GM12878 (cell line): ENCODE data around the gene FSIP1. TPM values are rescaled to one million over a fixed set of nuclear protein-coding genes. Genes with fewer than 3 reads are reported as not detected.

Source experiments
- ATAC-seq: fragments of 200-7000 bp; cut with Tn5 transposase; 3 replicates; pipeline ENCODE4 v1.9.1; 2020; ENCODE audit warnings: mild to moderate bottlenecking, moderate library complexity
- BruUV-seq: library from RNA; stranded (reverse); fragments of 400-500 nt; replicated peaks from 2 replicates; lab custom pipeline; 2021; lab: Mats Ljungman, UMichigan
- CTCF ChIA-PET: fragments of 300-600 bp; sonication (Branson Sonifier 250); formaldehyde crosslinking; extraction: SDS; loops from one replicate; lab custom pipeline; 2021; ENCODE audit warnings: inconsistent platforms; lab: Yijun Ruan, JAX
- POLR2A ChIA-PET: fragments of 350-600 bp; formaldehyde crosslinking; extraction: SDS; loops from one replicate; lab custom pipeline; 2021; ENCODE audit warnings: inconsistent platforms; lab: Charles Lee
- RAD21 ChIA-PET: fragments of 300-600 bp; sonication (Branson Sonifier 250); formaldehyde crosslinking; loops from one replicate; lab custom pipeline; 2023; ENCODE audit warnings: antibody characterized with exemption; ENCODE audit not compliant: unreplicated experiment; lab: Charles Lee
- SMC1A ChIA-PET: fragments of 300-600 bp; sonication (Branson Sonifier 250); formaldehyde crosslinking; loops from one replicate; lab custom pipeline; 2023; ENCODE audit not compliant: unreplicated experiment, uncharacterized antibody; lab: Charles Lee
- DNase-seq: peaks from one replicate; pipeline ENCODE4 v3.0.0-alpha.2; 2011; ENCODE audit warnings: low read depth, low spot score
- FAIRE-seq: peaks from 3 replicates; lab custom pipeline; 2011; peaks lifted over from hg19 to GRCh38; lab: Jason Lieb, UNC
- H2AFZ ChIP-seq: 2 replicates; pipeline ENCODE4 v1.6.0; 2011; ENCODE audit warnings: low read depth, low read length, control low read depth; ENCODE audit not compliant: control insufficient read depth
- H3K27ac ChIP-seq: 2 replicates; pipeline ENCODE4 v1.5.1; 2011; ENCODE audit warnings: control low read depth; ENCODE audit not compliant: control insufficient read depth, insufficient read depth
- H3K27me3 ChIP-seq, 2 experiments: replicated peaks in 1 of 2; 2 replicates each; pipeline versions ENCODE4 v1.6.0 to v1.6.1; 2011; ENCODE audit warnings: low read length in 1 of 2; ENCODE audit not compliant: control insufficient read depth in 2 of 2, insufficient read depth in 2 of 2
- H3K36me3 ChIP-seq, 2 experiments: 2 replicates each; pipeline ENCODE4 v1.5.1; 2011; ENCODE audit warnings: low read length in 1 of 2; ENCODE audit not compliant: control insufficient read depth in 2 of 2, insufficient read depth in 2 of 2
- H3K4me1 ChIP-seq: 2 replicates; pipeline ENCODE4 v1.6.1; 2011; ENCODE audit warnings: mild to moderate bottlenecking, low read length, moderate library complexity, mixed read lengths; ENCODE audit not compliant: control insufficient read depth, insufficient read depth
- H3K4me2 ChIP-seq: 2 replicates; pipeline ENCODE4 v1.6.0; 2011; ENCODE audit warnings: control low read depth; ENCODE audit not compliant: control insufficient read depth, insufficient read depth
- H3K4me3 ChIP-seq: fragments of 200-600 bp; sonication (generic); 2 replicates; pipeline ENCODE4 v1.5.1; 2016
- H3K79me2 ChIP-seq: 2 replicates; pipeline ENCODE4 v1.6.0; 2011; ENCODE audit warnings: low read length; ENCODE audit not compliant: control insufficient read depth, insufficient read depth
- H3K9ac ChIP-seq: 2 replicates; pipeline ENCODE4 v1.8.0; 2011; ENCODE audit warnings: low read length, control low read depth, mixed read lengths; ENCODE audit not compliant: control insufficient read depth, insufficient read depth
- H3K9me3 ChIP-seq: replicated peaks from 3 replicates; pipeline ENCODE4 v1.5.1; 2011; ENCODE audit warnings: mild to moderate bottlenecking, low read length; ENCODE audit not compliant: control insufficient read depth, insufficient read depth
- H4K20me1 ChIP-seq: 2 replicates; pipeline ENCODE4 v1.6.0; 2011; ENCODE audit not compliant: control insufficient read depth, insufficient read depth
- EP300 ChIP-seq, 2 experiments: fragments of 150-350 bp in 1 of 2; IDR thresholded peaks; 2 replicates each; pipeline ENCODE4 v1.6.1; 2011 to 2012; ENCODE audit warnings: low read depth in 2 of 2, low read length in 2 of 2, borderline replicate concordance in 1 of 2, improper control_type of control experiment in 1 of 2, inconsistent platforms in 1 of 2; ENCODE audit not compliant: control insufficient read depth in 1 of 2
- ETV6 ChIP-seq, 2 experiments: fragments of 450-650 bp in 1 of 2; IDR thresholded peaks in 1 of 2; conservative IDR thresholded peaks in 1 of 2; 2 replicates each; pipeline ENCODE4 v1.6.1; 2014; ENCODE audit warnings: antibody characterized with exemption in 1 of 2, borderline replicate concordance in 1 of 2, low read depth in 1 of 2, mild to moderate bottlenecking in 1 of 2, moderate library complexity in 1 of 2
- IRF4 ChIP-seq: IDR thresholded peaks from 2 replicates; pipeline ENCODE4 v1.6.1; 2011; ENCODE audit warnings: low read depth, low read length
- JUND ChIP-seq: IDR thresholded peaks from 2 replicates; pipeline ENCODE4 v1.6.1; 2012; ENCODE audit warnings: low read depth, mild to moderate bottlenecking, low read length, improper control_type of control experiment, moderate library complexity
- MLLT1 ChIP-seq: fragments of 450-650 bp; IDR thresholded peaks from 2 replicates; pipeline ENCODE4 v1.6.1; 2016; ENCODE audit warnings: mild to moderate bottlenecking
- RAD51 ChIP-seq: fragments of 450-650 bp; IDR thresholded peaks from 2 replicates; pipeline ENCODE4 v1.6.1; 2016; ENCODE audit warnings: moderate library complexity, mild to moderate bottlenecking, inconsistent platforms
- SIN3A ChIP-seq: IDR thresholded peaks from 2 replicates; pipeline ENCODE4 v1.6.1; 2012; ENCODE audit warnings: low read depth, low read length, improper control_type of control experiment
- SMAD1 ChIP-seq: fragments of 450-650 bp; IDR thresholded peaks from 2 replicates; pipeline ENCODE4 v1.6.1; 2018; ENCODE audit warnings: mild to moderate bottlenecking, low read depth; ENCODE audit not compliant: partially characterized antibody
- TCF7 ChIP-seq: IDR thresholded peaks from 2 replicates; pipeline ENCODE4 v1.6.1; 2014; ENCODE audit warnings: antibody characterized with exemption, borderline replicate concordance
- ZNF207 ChIP-seq: fragments of 450-650 bp; IDR thresholded peaks from 2 replicates; pipeline ENCODE4 v1.6.1; 2014; ENCODE audit warnings: antibody characterized with exemption, mild to moderate bottlenecking, borderline replicate concordance
- ZNF24 ChIP-seq: fragments of 450-650 bp; IDR thresholded peaks from 2 replicates; pipeline ENCODE4 v1.6.1; 2017; ENCODE audit warnings: antibody characterized with exemption, mild to moderate bottlenecking
- ZSCAN29 ChIP-seq: fragments of 450-650 bp; IDR thresholded peaks from 2 replicates; pipeline ENCODE4 v1.6.1; 2017; ENCODE audit warnings: mild to moderate bottlenecking, moderate library complexity
- ZZZ3 ChIP-seq: IDR thresholded peaks from 2 replicates; pipeline ENCODE4 v1.6.1; 2011; ENCODE audit warnings: low read depth; ENCODE audit not compliant: control insufficient read depth, insufficient read length
- WGBS: methylation state at CpG from one replicate; pipeline ENCODE4 v1.1.6; 2016; ENCODE audit warnings: low lambda C conversion rate; ENCODE audit not compliant: insufficient replicate concordance, insufficient coverage; ENCODE audit errors: missing lambda C conversion rate; 5-methylcytosine and 5-hydroxymethylcytosine counted together
- in situ Hi-C: fragments of 300-500 bp; cut with MboI; formaldehyde crosslinking; loops from 9 replicates; pipeline ENCODE4 v1.14.3; 2018; ENCODE audit warnings: mixed read lengths
- intact Hi-C: fragments of 100-400 bp; cut with micrococcal nuclease; formaldehyde crosslinking; loops from one replicate; pipeline ENCODE4 v1.14.2; 2022; ENCODE audit not compliant: unreplicated experiment
- polyA plus RNA-seq, 11 experiments: library from polyadenylated mRNA; depleted of rRNA in 4 of 11; unstranded in 6 of 11; stranded (reverse) in 5 of 11; fragments of >200 nt; fragmentation: Nextera tagmentation in 4 of 11; fragmentation: Illumina TruSeq in 1 of 11; extraction: Ambion mirVana in 4 of 11; extraction: Trizol in 1 of 11; gene quantifications; 1 replicate in 1 of 11; 2 replicates in 10 of 11; pipeline versions ENCODE4 v1.2.1 to v1.2.3, GENCODE V29; 2011 to 2016; ENCODE audit warnings: inconsistent platforms in 2 of 11, missing spikeins in 2 of 11, low read depth in 1 of 11
- total RNA-seq, 4 experiments: library from RNA; depleted of rRNA in 3 of 4; stranded (reverse); fragments of >200 nt in 3 of 4; fragmentation: Illumina TruSeq in 1 of 4; extraction: Trizol in 1 of 4; gene quantifications; 2 replicates each; pipeline versions ENCODE4 v1.2.1 to v1.2.3, GENCODE V29; 2013 to 2021

The FSIP1 gene
- total and polyA plus RNA-seq, 10 of the 15 experiments (the other 5 are each of a cell fraction or from before 2014, with no cell fraction given) = 0.15 to 0.67 (median 0.35) TPM

DNA sequence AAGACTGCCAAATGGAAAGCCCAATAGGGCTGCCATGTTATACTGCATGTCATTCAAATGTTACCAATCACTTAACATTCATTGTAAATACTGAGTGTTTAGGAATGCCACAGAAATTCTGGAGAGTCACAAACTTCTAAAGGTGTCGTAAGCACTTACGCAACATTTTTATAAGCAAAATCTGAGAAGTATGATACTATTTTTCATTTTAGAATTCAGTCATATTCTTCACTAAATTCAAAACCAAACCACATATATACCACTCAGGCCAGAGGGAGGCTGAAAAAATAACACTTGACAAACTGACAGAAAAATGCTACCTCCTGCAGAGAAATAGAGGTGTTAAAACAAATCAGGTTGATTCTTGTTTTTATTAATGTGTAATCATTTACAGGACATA is 112.0 kb downstream of the FSIP1 start:
- POLR2A ChIA-PET = no interaction called here
- intact Hi-C loops = no loop called here
- TF ChIP-seq MLLT1 = no peak
- TF ChIP-seq JUND = no peak
- no peak for TF ChIP-seq RAD51
- no peak for TF ChIP-seq IRF4
- no peak for TF ChIP-seq ZNF207
- no peaks in the 10 kb centered on the region for H3K36me3 ChIP-seq
- no peak overlapping the region for H3K9ac ChIP-seq
- in situ Hi-C loops = no loop called here
- no TSS peak for BruUV-seq
- H3K9me3 ChIP-seq = no peaks in the 10 kb centered on the region
- H3K4me3 ChIP-seq = no peak overlapping the region
- H3K27ac ChIP-seq = no peak overlapping the region
- no peak overlapping the region for H2AFZ ChIP-seq
- DNase-seq (no peak), ATAC-seq (no peak), FAIRE-seq (no peak)
- H3K4me2 ChIP-seq = no peak overlapping the region
- no peaks in the 10 kb centered on the region for H4K20me1 ChIP-seq
- RAD21 ChIA-PET = no interaction called here
- H3K4me1 ChIP-seq = no peaks in the 10 kb centered on the region
- CTCF ChIA-PET = interaction anchor here (0.7 kb wide), 1 partner anchor 8 kb away, joined by 4 read pairs; no protein-coding TSS in a partner anchor
- no peaks in the 10 kb centered on the region for H3K79me2 ChIP-seq
- SMC1A ChIA-PET = interaction anchor here (1.3 kb wide), 1 partner anchor 86 kb away, joined by 4 read pairs; no protein-coding TSS in a partner anchor
- no peaks in the 10 kb centered on the region for H3K27me3 ChIP-seq
- 90% methylated on average over 2 of the region's 2 CpGs for WGBS

DNA sequence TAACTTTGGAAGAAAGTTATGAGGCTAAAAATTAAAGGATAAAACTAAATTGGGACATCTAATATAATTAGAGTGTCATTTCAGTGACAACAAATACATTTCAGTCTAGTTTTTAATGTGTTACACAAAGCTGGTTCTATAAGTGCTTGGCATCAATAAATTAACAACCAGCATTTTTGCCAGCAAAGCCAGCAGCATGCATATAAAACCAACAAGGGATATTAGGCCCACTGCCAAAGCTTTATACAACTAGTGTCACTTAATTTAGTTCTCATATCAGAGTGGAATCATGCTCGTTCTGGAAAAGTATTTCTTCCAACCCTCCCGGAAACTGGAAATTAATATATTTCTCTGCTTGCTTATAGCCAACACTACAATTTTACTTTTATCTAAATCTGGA is 113.0 kb downstream of the FSIP1 start:
- H3K4me3 ChIP-seq = no peak overlapping the region
- no peaks in the 10 kb centered on the region for H3K79me2 ChIP-seq
- in situ Hi-C loops (no loop called here), intact Hi-C loops (no loop called here)
- BruUV-seq = no TSS peak
- H3K4me1 ChIP-seq = no peaks in the 10 kb centered on the region
- H3K9me3 ChIP-seq = no peaks in the 10 kb centered on the region
- 46% methylated on average over 2 of the region's 2 CpGs for WGBS
- no peak overlapping the region for H3K4me2 ChIP-seq
- POLR2A ChIA-PET = no interaction called here
- no peaks in the 10 kb centered on the region for H3K36me3 ChIP-seq
- CTCF ChIA-PET = interaction anchor here (1.5 kb wide), 1 partner anchor 87 kb away, joined by 3 read pairs; no protein-coding TSS in a partner anchor
- TF ChIP-seq ETV6 (conservative IDR thresholded peaks at IDR 0.05 in 1 of 2, IDR thresholded peaks at IDR 0.05 in 1 of 2; ENCODE audit: borderline replicate concordance in 1 of 2, low read depth in 1 of 2) (no peak), ZSCAN29 (no peak), RAD51 (no peak), ZZZ3 (no peak), SIN3A (no peak), SMAD1 (no peak), EP300 (IDR thresholded peaks at IDR 0.05; ENCODE audit: borderline replicate concordance in 1 of 2, control insufficient read depth in 1 of 2, low read depth in 2 of 2, low read length in 2 of 2) (no peak), ZNF24 (no peak), TCF7 (no peak)
- SMC1A ChIA-PET = interaction anchor here (1.3 to 1.5 kb wide), 2 partner anchors 16 to 87 kb away, joined by 4 read pairs; no protein-coding TSS in a partner anchor
- no peak for FAIRE-seq
- RAD21 ChIA-PET = interaction anchor here (1.5 kb wide), 1 partner anchor 10 kb away, joined by 3 read pairs; no protein-coding TSS in a partner anchor
- no peak overlapping the region for H3K27ac ChIP-seq
- no peak overlapping the region for H3K9ac ChIP-seq
- DNase-seq = no peak
- H2AFZ ChIP-seq = no peak overlapping the region
- no peaks in the 10 kb centered on the region for H4K20me1 ChIP-seq
- no peak for ATAC-seq
- H3K27me3 ChIP-seq = no peaks in the 10 kb centered on the region
